ENCODE data around the gene TCF4.

DNA sequence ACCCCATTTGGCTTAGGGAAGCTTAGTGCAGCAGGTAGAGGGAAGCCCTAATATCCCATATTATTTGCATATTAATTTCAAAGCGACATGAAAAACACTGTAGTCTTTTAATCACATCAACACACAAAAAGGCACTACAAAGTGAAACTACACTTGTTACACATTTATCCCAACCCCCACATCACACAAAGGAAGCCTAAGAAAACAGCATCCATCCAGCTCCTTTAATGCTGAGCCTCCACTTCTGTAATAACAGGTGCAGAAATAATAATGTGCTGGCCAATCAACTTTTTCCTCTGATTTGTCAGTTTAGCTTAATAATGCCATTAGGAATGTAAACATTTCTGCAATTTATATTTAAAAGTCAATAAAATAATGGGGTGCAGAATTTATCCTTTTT lies 274.0 kb downstream of the TCF4 start:
- TF ChIP-seq EZH2 (IDR thresholded peaks at IDR 0.05; ENCODE audit: borderline replicate concordance, insufficient read depth, low read depth, low read length, poor library complexity, severe bottlenecking) (no peak), CTCF (IDR thresholded peaks at IDR 0.05) (no peak)

Measured in B cell (primary cell).